NCI-H2081 treated with DMSO at 0.1 percent for 48 hours (cell line): ENCODE results near the gene ZNF184.
A peak's percentile ranks its signal among the peaks of the same experiment; 100 is the strongest.

Experiments
- DNase-seq: peaks from one replicate; lab custom pipeline; 2025; lab: John Stamatoyannopoulos, UW

Gene ZNF184

DNA sequence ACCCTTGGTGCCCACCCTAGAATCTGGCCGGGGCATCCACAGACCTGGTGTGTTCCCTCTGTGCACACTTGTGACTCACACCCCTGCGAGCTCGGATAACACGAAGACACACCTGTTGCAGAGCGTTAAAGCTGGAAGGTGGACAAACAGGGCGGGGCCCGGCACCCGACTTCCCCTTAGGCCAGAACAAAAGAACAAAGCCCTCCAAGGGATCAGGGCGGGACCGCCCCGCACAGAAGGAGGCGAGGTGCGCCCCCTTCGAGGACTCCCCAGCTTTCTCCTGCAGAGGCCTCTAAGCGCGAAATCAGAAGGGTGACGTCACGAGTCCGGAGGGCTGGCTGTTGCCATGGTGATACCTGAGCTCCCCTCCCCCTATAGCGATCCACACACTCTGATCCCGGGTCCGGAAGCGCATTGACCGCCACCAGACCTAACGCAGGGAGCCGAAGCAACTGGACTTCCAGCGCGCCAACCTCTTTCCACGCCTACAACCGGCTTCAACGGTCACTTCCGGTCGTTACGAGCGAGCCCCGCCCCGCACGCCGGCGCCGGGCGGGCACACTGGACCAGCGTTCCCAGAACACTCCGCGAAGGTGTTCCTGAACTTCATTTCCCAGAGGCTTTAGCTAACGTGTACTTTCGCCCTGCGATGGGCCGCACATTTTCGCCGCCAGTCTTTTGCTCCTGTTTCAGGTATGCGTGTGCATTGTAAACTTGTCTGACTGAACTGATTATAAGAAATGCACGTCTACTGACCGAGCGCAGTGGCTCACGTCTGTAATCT is at the start of gene ZNF184:
Gene ZNF184, minus strand, starts transcription at position 489 of the 784 bp plus-strand sequence. CDS start 811 bp downstream, outside the sequence.
- peak; percentile 95 for DNase-seq

DNA sequence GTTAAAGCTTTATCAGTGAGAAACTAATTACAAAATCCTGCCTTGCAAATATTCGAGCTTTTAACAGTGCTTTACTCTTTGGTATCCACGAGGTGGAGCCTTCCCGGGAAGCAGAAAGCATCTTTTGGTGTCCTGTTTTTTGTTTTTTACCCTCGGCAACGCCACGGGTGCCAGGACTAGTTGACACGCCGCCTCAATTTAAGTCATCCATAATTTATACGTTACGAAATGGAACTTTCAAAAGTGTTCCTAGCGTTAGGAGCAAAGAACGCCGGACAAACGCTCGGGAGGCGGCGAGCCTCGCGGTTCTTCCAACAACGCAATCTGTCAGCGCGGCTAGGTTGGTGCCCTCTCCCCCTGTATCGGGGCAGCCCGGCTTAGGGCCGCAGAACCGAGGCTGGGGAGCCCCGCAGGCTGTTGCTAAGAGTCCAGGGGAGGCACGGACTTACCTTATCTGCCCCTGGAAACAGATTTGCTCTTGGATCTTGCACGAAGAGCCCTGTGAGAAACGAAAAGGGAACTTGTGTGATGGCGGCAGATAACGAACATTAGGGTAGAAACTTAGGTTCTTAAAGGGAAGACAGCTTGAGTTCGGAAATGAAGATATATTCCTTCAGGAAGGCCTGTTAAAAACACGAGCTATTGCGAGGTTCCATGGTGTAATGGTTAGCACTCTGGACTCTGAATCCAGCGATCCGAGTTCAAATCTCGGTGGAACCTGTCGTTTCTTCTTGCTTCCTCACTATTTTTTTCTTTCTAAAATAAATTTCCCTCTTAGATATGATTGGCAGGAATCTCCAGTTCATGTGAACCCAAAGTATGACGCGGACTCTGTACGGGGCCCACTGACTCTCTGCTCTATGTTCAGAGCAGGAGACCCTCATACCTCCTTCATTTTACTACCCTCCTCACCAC is 46.2 kb upstream of the ZNF184 start:
- peak; percentile 62 for DNase-seq

DNA sequence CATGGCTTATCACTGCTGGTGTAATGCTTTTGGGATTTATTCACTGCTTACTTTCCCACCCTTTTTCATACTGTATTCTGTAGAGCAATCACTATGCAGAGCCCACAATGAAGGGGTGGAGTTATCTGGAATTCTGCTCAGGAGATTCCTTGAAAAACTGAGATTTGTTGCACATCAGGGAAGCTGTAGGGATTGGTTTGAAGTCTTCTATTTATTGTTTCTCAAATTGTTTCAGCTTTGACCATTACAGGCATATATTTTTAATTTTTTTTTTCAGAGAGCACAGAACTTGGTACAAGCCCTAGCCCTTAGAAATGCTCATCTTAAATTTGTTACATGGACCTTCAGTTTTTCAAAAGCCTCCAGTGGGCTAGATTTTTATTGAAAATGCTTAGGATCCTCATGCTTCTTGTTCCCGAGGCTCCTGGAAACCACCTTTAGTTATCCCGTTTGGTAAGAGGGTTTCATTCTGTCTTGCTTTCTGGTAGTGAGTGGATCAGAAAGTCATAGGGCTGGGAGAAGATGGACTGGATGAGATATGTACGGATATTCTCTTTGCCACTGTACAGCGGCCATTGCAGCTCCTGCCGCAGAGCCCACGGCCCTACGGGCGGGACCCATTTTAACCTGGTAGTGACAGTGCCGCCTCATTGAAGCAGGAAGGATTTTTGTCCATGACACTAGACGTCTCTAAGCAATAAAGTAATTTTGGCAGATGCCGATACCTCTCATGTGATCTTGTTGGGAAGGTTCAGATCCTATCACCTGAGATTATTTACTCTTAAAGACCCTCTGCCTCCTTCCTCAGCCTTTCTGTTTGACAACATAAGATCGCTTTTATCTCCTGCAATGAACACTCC is 45.3 kb upstream of the ZNF184 start:
- no peak for DNase-seq

DNA sequence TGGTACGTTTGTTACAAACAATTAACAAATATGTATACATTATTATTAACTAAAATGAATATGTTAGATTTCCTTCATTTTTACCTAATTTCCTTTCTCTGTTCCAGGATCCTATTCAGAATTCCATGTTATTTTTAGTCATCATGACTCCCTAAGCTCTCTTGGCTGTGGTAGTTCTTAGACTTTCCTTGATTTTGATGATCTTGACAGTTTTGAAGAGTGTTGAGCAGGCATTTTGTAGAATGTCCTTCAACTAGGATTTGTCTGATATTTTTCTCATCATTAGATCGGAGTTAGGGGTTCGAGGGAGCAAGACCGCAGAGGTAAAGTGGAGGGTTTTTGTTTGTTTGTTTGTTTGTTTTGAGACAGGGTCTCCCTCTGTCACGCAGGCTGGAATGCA is 44.3 kb upstream of the ZNF184 start:
- no peak for DNase-seq

DNA sequence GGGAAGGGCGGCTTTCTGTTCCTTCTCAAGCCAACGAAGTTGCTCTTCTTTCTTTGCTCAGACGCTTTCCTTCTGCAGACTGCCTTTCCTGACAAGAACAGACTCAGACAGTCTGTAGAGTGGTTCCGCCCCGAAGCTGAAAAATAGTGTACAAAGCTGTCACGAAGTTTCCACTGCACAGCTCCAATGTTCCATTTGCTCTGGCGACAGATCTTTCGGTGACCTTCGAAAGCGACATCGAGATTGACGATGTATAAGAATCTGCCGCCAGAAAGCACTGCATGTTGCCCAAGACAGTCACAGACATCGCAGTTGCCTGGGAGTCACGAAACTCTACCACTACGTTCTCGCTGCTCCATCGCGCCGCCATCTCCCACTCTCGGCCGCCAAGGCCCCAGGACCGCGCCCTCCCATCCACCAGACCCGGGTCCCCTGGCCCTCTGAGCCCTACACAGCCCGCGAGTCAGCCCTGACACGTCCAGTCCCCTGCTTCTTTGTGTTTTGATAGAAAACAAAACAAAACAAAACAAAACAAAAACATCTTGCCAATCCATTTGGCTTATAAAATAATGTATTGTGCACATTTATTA is 42.1 kb upstream of the ZNF184 start:
- no peak for DNase-seq

DNA sequence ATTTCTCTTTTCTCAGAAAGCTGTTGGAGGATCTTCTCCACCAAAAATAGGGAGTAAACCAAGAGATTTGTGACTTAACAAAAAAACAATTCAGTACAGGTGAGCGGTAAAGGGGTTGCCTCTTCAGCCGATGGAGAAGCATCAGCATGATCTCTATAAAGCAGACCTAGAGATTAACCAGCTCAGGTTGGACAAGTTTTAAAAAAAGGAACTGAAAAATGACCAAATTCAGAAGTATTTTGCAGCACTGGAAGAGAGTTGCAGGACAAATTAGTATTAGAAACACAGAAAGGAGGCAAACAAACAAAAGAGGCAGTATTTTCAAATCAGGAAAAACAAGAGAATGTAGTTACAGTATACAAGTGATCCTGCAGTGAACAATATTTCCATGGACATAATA is 39.6 kb upstream of the ZNF184 start:
- no peak for DNase-seq

DNA sequence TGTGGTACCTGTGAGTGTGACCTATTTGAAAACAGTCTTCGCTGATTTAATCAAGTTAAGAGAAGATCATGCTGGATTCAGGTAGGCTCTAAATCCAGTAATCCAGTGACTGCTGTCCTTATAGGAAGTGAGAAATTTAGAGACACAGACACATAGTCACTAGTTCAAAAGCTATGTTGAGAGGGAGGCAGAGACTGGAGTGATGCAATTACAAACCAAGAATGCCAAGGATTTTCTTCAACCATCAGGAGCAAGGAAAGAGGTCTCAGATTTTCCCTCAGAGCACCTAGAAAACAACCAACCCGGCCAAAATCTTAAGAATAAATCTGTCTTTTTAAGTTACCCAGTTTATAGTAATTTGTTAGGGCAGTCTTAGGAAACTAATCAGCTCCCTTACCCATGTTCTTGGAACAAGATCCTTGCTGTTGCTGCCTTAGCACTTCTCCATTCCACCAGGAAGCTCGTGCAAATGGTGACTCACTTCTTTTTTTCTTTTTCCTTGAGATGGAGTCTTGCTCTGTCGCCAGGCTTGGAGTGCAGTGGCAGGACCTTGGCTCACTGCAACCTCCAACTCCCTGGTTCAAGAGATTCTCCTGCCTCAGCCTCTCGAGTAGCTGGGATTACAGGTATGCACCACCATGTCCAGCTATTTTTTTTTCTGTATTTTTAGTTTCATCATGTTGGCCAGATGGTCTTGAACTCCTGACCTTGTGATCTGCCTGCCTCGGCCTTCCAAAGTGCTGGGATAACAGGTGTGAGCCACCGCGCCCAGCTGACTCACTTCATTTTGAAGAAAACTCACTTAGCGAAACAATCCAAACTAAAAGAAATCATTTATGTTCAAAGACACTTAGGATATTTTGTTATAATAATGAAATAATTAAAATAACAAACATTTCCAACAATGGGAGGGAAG is 34.4 kb upstream of the ZNF184 start:
- no peak for DNase-seq

DNA sequence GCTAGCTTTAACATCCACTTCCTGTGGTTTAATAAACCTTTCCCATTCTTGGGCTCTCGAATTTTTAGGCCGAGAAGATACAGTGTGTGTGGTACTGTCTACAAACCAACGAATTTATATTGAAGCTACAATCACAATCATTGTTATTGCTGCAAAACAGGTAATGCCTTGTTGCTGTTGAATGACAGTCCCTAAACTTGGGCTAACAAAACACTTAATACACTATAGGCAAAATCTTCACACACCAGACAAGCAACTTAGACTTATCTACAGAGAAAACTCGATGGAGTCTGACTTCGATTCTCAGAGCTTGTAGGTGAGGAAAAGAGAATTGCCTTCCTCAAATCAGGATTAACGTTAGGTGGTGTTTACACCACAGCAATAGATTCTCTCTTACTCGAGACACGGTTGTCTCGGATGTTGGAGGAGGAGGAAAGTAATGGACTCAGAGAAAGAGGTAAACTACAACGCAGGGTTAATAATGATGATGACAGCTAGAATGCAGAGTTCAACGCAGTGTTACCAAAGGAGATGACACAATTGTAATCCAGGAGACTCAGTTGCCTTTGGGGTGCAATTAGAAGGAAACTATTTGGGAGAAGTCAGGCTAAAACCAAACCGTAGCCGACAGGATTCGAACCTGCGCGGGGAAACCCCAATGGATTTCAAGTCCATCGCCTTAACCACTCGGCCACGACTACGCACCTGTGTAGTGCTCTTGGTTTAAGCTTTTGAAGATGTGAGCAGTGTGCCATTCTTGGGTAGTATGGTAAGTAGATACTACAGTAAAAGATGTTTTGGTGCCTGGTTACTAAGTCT is 32.5 kb upstream of the ZNF184 start:
- DNase-seq, result no peak

DNA sequence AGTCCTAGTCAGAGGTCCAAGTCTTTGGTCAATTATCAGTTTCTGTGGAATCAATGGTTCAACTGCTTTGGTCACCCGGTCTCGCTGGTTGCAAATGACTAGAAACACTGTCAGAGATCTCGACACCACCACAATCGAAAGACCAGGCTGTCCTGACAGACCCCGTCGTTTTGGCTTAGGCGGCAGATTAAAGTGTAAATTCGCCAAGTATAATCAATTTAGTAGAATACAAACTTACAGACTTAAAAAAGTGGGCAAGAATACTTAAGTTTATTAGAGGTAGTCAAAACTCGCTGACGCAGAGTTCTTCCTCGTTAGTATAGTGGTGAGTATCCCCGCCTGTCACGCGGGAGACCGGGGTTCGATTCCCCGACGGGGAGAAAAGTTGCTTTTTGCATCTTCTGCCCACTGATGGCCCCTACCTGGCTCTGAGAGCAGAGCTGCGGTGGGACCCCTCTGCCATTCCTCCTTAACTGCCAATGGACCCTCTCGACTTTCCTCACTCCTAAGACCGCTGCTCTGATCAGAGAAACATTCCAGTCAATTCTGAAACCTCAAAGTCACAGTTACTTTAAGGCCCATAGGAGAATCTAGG is 30.6 kb upstream of the ZNF184 start:
- no peak for DNase-seq

DNA sequence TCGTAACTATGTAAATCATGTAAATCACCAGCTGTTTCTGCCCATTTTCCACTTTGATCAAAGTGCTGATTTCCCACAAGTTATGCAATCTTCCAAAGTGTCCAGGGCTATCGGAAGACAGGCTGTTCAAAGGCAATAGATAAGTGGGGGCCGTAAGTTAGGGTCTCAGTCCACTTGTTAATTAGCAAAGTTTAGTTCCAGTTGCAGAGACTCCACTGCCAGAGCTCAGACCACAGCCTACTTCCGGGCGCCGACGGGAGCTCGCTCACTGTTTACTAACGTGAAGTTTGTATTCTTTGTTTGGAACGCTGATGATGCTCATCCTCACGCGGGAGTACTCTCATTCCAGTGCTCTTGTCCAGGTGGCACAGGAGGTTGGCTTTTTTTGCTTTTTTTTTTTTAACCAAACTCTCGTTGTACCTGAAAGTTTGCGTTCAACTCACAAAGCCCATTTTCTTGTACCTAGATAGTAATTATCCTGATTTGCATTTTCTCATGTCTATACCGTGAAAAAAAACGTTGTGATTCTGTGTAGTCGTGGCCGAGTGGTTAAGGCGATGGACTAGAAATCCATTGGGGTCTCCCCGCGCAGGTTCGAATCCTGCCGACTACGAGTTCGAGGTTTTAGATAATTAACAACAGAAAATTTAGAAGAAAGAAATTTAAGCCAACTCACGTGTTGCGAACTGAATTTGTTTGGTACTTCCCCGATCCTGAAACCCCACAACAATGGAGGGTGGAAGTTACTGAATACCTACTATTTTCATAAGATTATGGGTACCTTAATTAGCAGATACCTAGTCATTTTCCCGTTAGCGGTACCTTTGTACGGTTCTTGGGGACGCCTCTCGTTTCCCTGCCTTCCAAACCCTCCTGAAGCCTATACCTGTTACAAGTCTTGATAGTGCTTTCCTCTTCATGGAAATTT is 29.9 kb upstream of the ZNF184 start:
- DNase-seq, result peak; percentile 85

DNA sequence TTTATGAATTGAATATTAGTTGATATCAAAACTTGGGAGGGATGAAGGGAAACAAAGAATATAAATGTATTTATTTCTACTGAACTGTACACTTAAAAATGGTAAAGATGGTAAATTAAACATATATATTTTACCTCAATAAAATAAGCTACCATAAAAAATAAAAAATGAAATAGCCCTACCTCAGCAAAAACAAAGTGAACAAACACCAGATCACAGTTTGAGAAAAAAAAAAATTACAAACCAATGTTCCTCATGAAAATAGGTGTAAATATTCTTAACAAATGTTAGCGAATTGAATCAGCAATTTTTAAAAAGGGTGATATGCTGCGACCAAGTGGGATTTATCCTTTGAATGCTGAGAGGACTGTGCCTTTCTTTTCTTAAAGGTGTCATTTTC is 28.3 kb upstream of the ZNF184 start:
- DNase-seq, result no peak

DNA sequence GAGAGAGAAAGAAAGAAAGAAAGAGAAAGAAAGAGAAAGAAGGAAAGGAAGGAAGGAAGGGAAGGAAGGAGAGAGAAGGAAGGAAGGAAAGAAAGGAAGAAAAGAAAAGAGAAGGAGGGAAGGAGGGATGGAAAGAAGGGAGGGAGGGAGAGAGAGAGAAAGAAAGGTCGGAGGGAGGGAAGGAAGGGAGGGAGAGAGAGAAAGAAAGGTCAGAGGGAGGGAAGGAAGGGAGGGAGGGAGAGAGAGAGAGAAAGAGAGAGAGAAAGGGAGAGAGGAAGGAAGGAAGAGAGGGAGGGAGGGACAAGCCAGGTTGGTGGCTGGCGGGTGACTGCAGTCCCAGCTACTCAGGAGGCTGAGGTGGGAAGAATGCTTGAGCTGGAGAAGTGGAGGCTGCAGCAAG is 27.3 kb upstream of the ZNF184 start:
- no peak for DNase-seq

DNA sequence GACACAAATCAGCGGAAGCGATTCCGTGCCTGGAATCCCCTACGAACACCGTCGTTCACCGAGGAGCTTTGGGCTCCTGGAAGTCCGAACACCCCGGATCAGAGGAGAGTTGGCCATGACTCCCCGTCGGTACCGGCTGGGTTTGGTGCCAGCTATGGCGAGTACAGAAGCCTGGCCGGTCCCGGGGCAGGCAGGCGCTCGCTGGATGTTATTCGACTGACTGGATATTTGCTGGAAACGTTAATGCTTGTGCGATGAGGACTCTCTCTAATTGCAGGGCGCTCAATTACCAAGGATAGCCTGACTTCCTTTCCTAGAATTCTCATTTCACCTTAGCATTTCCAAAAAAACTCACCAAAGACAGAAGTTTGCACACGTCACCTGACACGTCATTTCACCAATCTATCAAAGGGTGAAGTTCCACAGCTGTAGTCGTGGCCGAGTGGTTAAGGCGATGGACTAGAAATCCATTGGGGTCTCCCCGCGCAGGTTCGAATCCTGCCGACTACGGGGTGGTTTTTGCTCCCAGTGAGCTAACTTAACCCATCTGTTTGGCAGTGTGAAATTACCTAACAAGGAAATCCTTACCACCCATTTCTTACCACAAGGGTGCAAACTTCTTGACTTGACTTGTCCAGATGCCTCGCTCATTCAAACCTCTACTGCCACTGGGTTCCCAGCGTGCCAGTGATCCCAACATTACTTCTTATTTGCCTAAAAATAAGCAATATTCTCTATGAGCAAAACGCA is 22.7 kb upstream of the ZNF184 start:
- DNase-seq, result no peak

DNA sequence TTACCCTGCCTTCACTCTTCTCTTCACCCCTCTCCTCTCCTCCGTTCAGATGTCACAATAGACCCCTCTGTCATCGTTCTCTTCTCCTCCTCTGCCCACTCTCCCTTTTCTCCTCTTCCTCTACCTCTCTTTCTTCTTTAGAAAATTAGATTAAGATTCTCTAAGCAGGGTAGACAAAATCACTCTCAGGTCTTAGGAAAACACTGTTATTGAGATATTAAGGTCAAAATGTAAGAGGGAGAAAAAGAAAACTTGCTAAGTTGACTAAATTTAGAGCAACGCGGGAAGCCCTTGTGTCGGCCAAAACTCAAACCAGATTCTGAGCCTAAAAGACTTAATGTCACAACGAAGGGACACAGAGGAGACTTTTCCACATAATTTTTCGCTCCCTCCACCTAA is 22.1 kb upstream of the ZNF184 start:
- no peak for DNase-seq

DNA sequence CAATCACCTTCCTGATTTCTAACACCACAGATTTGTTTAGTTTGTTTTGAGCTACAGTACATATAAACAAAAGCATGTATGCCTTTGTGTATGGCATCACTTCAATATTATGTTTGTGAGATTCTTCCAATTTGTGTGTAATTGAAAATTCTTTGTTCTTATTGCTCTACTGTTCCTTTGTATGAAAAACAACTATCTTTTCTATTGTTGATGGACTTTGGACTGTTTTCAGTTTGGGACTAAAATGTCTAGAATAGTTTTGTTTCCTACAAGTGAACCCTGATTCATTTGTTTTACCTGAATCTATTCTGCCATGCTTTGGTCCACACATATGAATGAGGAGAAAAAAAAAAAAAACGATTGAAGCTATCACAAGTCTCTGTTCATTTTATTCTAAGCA is 21.2 kb upstream of the ZNF184 start:
- no peak for DNase-seq

DNA sequence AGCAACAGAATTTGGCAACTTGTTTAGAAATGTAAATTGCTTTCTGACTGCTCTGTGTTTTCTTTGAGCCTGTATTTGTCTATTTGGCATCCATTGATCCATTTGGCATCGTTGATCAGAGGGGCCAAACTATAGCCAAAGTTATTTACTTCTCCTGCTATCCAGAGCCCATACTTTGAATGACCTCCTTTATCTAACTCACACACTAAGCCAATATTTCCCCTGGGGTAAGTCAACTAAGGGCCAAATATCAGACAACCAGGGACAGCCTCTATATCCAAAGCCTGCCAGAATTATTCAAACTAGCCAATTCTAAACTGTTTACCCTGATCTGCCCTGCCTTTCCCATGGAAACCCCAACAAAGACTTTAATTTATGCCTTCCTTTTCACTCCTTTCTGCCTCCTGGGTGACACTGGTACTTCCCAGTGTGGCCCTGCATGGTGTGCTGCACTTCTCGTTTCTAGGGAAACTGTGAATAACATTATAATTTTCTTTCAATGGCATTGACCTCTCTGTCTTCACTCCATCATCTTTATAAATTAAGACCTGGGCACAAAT is 19.8 kb upstream of the ZNF184 start:
- no peak for DNase-seq
